ENCODE data around the gene SLC22A23.

Gene SLC22A23

GRCh38 chr6:3235486-3235885, 221.4 kb downstream of the SLC22A23 start:
- no peak for ATAC-seq

- no peak for ATAC-seq
These were observed 222.9 kb downstream of the SLC22A23 start for GRCh38 chr6:3233904-3234303.

- no peak for ATAC-seq
These were observed 223.5 kb downstream of the SLC22A23 start for GRCh38 chr6:3233321-3233720.

GRCh38 chr6:3232017-3232945, 224.6 kb downstream of the SLC22A23 start:
- ATAC-seq = no peak

GRCh38 chr6:3231247-3232016, 225.4 kb downstream of the SLC22A23 start:
- no peak for ATAC-seq

- ATAC-seq = no peak
These were observed 226.0 kb downstream of the SLC22A23 start for GRCh38 chr6:3230900-3231246.

GRCh38 chr6:3230256-3230882, 226.5 kb downstream of the SLC22A23 start:
- ATAC-seq = no peak

GRCh38 chr6:3229566-3230178, 227.2 kb downstream of the SLC22A23 start:
- ATAC-seq = peak; percentile 30 to 61

GRCh38 chr6:3228771-3229565, 227.9 kb downstream of the SLC22A23 start:
- peak; percentile 17 to 41 for ATAC-seq

GRCh38 chr6:3228046-3228671, 228.7 kb downstream of the SLC22A23 start:
- peak in 1 of 2 donors; percentile 12 for ATAC-seq

GRCh38 chr6:3227363-3228045, 229.3 kb downstream of the SLC22A23 start, which contains the start of gene TUBB2B:
TUBB2B (minus strand) TSS chr6:3227653; CDS start chr6:3227543, 110 bp downstream.
- ATAC-seq = no peak

- no peak for ATAC-seq
These were observed 230.1 kb downstream of the SLC22A23 start for GRCh38 chr6:3226481-3227362.

- ATAC-seq = no peak
These were observed 230.8 kb downstream of the SLC22A23 start for GRCh38 chr6:3226042-3226441.

- no peak for ATAC-seq
These were observed 234.3 kb downstream of the SLC22A23 start for GRCh38 chr6:3222506-3223038.

- no peak for ATAC-seq
These were observed 235.3 kb downstream of the SLC22A23 start for GRCh38 chr6:3221578-3221977.

GRCh38 chr6:3220366-3220765, 236.5 kb downstream of the SLC22A23 start:
- no peak for ATAC-seq

All from activated CD4-positive, CD25-positive, alpha-beta regulatory T cell treated with anti-CD3 and anti-CD28 coated beads, Interleukin-2, amount 50 U/mL, for 24 hours (primary cell).